SJSA1 (cell line): Measurements from ENCODE around the gene TAS2R38. TPM values are rescaled to one million over a fixed set of nuclear protein-coding genes. Genes with fewer than 3 reads are reported as not detected.

ENCODE experiments used
- total RNA-seq: library from RNA; depleted of rRNA; stranded (reverse); fragments of >200 nt; shearing (Covaris generic); gene quantifications from 2 replicates; pipeline ENCODE4 v1.2.3, GENCODE V29; 2014; rRNA removed

Gene TAS2R38
- total RNA-seq, 1 experiment from 2014 or later, result not detected

Other genes with a start within 250 kb of the TAS2R38 start
- 213 and 284 TPM in 2 replicates for gene SSBP1, start 235.4 kb downstream of the TAS2R38 start, total RNA-seq
- gene TAS2R3, start 209.7 kb downstream of the TAS2R38 start, total RNA-seq, result 0.18 TPM in 1 of 2 replicates, not detected in the other
- gene TAS2R4, start 197.1 kb downstream of the TAS2R38 start, total RNA-seq, result 0.05 and 0.22 TPM in 2 replicates
- not detected in 2 replicates for gene TAS2R5, start 183.6 kb downstream of the TAS2R38 start, total RNA-seq
- gene PRSS37, start 132.3 kb downstream of the TAS2R38 start, total RNA-seq, result not detected in 2 replicates
- not detected in 2 replicates for gene OR9A4, start 57.4 kb downstream of the TAS2R38 start, total RNA-seq
- gene CLEC5A, start 26.8 kb downstream of the TAS2R38 start, total RNA-seq, result not detected in 2 replicates
- gene MGAM, start 22.1 kb upstream of the TAS2R38 start, total RNA-seq, result not detected in 2 replicates
- not detected in 2 replicates for gene MGAM2, start 137.9 kb upstream of the TAS2R38 start, total RNA-seq